ENCODE measurements around the gene FRMD3. TPM values are rescaled to one million over a fixed set of nuclear protein-coding genes. Genes with fewer than 3 reads are reported as not detected.
A peak's percentile ranks its signal among the peaks of the same experiment; 100 is the strongest.

Gene FRMD3
- total and polyA plus RNA-seq, 10 donors, result 0.82 to 45.8 (median 18.9) TPM

DNA sequence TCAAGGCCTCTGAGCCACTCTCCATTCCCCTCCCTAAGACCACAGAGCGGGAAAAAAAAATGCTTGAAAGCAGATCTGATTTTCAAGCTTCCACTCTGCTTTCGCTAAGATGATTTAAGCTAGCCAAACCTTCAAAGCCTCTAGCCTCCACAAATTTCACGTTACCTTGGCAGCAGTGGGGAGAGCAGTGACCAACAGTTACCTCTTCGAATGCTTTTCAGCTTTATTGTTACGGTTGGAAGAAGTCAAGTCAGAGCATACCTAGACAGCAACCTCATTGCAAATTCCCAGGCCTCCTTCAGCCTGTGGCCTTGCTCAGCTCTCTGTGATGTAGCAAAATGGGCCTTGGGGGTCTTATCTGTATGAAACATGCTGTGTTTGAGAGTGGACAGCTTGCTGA, 89.6 kb downstream of the FRMD3 start:
- 85 to 92% (median 87%) methylated on average over 5 of the region's 5 CpGs for WGBS, 5 donors
- no peaks in the 10 kb centered on the region for H3K36me3 ChIP-seq
- DNase-seq, result no peak
- H3K27me3 ChIP-seq (replicated peaks in 1 of 7), result no peaks in the 10 kb centered on the region
- H3K4me3 ChIP-seq, result no peak overlapping the region
- intact Hi-C loops (cut with DNase I; ENCODE audit: low total_unique reads), result loop anchor here (10.0 kb wide), 1 partner anchor 56 kb away; no protein-coding TSS in a partner anchor
- TF ChIP-seq POLR2AphosphoS5 (IDR thresholded peaks at IDR 0.05) (no peak), POLR2A (IDR thresholded peaks at IDR 0.05) (no peak)
- TF ChIP-seq, protein P1, sequence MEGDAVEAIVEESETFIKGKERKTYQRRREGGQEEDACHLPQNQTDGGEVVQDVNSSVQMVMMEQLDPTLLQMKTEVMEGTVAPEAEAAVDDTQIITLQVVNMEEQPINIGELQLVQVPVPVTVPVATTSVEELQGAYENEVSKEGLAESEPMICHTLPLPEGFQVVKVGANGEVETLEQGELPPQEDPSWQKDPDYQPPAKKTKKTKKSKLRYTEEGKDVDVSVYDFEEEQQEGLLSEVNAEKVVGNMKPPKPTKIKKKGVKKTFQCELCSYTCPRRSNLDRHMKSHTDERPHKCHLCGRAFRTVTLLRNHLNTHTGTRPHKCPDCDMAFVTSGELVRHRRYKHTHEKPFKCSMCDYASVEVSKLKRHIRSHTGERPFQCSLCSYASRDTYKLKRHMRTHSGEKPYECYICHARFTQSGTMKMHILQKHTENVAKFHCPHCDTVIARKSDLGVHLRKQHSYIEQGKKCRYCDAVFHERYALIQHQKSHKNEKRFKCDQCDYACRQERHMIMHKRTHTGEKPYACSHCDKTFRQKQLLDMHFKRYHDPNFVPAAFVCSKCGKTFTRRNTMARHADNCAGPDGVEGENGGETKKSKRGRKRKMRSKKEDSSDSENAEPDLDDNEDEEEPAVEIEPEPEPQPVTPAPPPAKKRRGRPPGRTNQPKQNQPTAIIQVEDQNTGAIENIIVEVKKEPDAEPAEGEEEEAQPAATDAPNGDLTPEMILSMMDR (IDR thresholded peaks at IDR 0.05 in 8 of 11, conservative IDR thresholded peaks at IDR 0.05 in 3 of 11), result no peak
- H3K27ac ChIP-seq, result peak overlapping the region in 6 of 8 donors; percentile 44 to 65 (median 58)
- peaks cover 0 to 39% (median 13%) of the 10 kb centered on the region in 6 donors for H3K4me1 ChIP-seq
- H3K9me3 ChIP-seq, result no peaks in the 10 kb centered on the region

DNA sequence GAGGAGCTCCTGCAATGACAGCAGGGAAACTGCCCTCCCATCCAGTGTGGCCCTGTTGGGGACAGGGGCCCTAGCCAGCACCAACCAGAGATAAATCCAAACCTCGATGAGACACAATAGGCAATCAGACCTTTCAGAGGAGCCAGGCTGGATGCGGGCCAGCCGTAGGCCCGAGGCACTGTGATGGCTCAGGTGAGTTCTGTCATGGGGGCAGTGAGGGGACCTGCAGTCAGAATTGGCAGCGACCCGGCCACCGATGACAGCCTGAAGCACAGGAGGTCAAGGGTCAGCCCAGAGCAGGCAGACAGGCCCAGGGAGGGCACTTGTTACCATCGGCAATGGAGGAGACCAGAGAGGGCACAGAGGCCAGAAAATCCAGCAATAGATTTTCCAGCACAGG, 90.8 kb downstream of the FRMD3 start:
- 79 to 98% (median 90%) methylated on average over 7 to 8 of the region's 8 CpGs for WGBS, 5 donors
- DNase-seq, result peak; percentile 64
- no peaks in the 10 kb centered on the region for H3K36me3 ChIP-seq
- peaks cover 0 to 40% (median 13%) of the 10 kb centered on the region in 6 donors for H3K4me1 ChIP-seq
- H3K9me3 ChIP-seq, result no peaks in the 10 kb centered on the region
- no peak overlapping the region for H3K27ac ChIP-seq
- intact Hi-C loops (cut with DNase I; ENCODE audit: low total_unique reads), result loop anchor here (10.0 kb wide), 1 partner anchor 57 kb away; no protein-coding TSS in a partner anchor
- TF ChIP-seq POLR2AphosphoS5 (IDR thresholded peaks at IDR 0.05), result no peak
- no peaks in the 10 kb centered on the region for H3K27me3 ChIP-seq (replicated peaks in 1 of 7)
- no peak overlapping the region for H3K4me3 ChIP-seq

DNA sequence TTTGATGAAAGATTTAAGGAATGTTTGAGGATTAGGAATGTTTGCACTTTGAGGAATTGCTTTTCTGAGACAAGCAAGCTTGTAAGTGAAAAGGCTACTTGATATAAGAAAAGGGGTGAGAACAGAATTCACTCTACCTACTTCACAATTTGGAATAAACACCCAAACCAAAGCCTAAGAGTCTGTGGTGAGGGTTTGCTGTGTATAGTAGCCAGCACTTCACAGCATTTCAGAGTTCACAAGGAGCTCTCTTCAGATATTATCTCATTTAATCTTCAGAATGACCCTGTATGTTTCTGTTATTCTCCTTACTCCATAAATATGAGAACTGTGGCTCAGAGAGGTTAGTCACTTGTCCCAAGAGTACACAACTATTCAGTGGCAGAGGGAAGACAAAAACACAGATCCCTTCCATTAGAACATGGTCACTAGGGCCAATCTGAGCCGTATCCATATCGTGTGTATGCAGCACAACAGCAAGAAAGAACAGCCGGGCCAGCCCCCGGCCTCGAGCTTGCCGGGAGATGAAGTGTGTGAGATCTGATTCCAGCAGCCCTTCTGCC, 92.4 kb downstream of the FRMD3 start:
- Histone ChIP-seq H3K27ac (no peak overlapping the region), H3K4me3 (no peak overlapping the region), H3K9me3 (no peaks in the 10 kb centered on the region), H3K36me3 (no peaks in the 10 kb centered on the region), H3K27me3 (replicated peaks in 1 of 7) (no peaks in the 10 kb centered on the region), H3K4me1 (peaks cover 0 to 53% (median 21%) of the 10 kb centered on the region in 6 donors)
- TF ChIP-seq, protein P1 (IDR thresholded peaks at IDR 0.05 in 8 of 11, conservative IDR thresholded peaks at IDR 0.05 in 3 of 11), result no peak
- TF ChIP-seq POLR2A (IDR thresholded peaks at IDR 0.05) (no peak), POLR2AphosphoS5 (IDR thresholded peaks at IDR 0.05) (no peak)
- 91 to 97% (median 96%) methylated on average over 6 of the region's 6 CpGs for WGBS, 5 donors
- DNase-seq, result no peak
- intact Hi-C loops (cut with DNase I; ENCODE audit: low total_unique reads), result loop anchor here (10.0 kb wide), 1 partner anchor 59 kb away; no protein-coding TSS in a partner anchor

DNA sequence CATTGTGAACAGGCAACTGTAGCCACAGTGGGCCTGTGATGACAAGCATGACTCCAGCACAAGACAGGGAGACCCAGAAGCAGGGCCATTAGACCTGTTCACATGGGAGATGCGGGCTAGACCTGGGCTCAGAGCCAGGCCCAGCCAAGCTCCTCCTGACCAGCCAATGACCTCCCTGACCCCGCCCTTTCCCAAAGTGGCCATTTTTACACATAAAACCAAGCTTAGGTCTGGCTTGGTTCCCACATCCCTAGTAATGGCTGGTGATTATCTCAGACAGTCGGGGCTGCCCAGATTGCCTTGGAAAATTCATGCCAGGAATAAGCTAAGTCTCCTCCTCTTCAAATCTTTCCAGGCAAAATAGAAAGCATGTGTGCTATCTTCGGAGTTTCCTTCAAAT, 94.1 kb downstream of the FRMD3 start:
- WGBS, 5 donors, result 51 to 87% (median 70%) methylated on average over 4 of the region's 4 CpGs
- H3K36me3 ChIP-seq, result no peaks in the 10 kb centered on the region
- H3K9me3 ChIP-seq, result no peaks in the 10 kb centered on the region
- no peak overlapping the region for H3K4me3 ChIP-seq
- H3K27ac ChIP-seq, result peak overlapping the region in 5 of 8 donors; percentile 25 to 45 (median 31)
- no peak for DNase-seq
- intact Hi-C loops (cut with DNase I; ENCODE audit: low total_unique reads), result loop anchor here (10.0 kb wide), 1 partner anchor 61 kb away; no protein-coding TSS in a partner anchor
- peaks cover 0 to 54% (median 19%) of the 10 kb centered on the region in 6 donors for H3K4me1 ChIP-seq
- no peaks in the 10 kb centered on the region for H3K27me3 ChIP-seq (replicated peaks in 1 of 7)
- peak in 1 of 3 donors; percentile 14 for TF ChIP-seq POLR2AphosphoS5 (IDR thresholded peaks at IDR 0.05)
- TF ChIP-seq POLR2A (IDR thresholded peaks at IDR 0.05), result no peak
- TF ChIP-seq, protein P1 (IDR thresholded peaks at IDR 0.05 in 8 of 11, conservative IDR thresholded peaks at IDR 0.05 in 3 of 11), result no peak
